ENCODE data around the gene ZMYND10. TPM values are rescaled to one million over a fixed set of nuclear protein-coding genes. Genes with fewer than 3 reads are reported as not detected.

ZMYND10 gene
- total and polyA plus RNA-seq, 9 of the 15 experiments (the other 6 are each of a cell fraction or from before 2014, with no cell fraction given) = 0.20 to 2.8 (median 0.70) TPM

GRCh38 chr3:50298836-50299637 is 46.5 kb downstream of the ZMYND10 start, which contains the start of the genes HYAL3 and NAA80 (continued):
- TF ChIP-seq ATF7 (IDR thresholded peaks at IDR 0.05) = no peak
- peak; percentile 89 to 90 for TF ChIP-seq NRF1 (conservative IDR thresholded peaks at IDR 0.05 in 1 of 2, IDR thresholded peaks at IDR 0.05 in 1 of 2)
- TF ChIP-seq FOXK2 (conservative IDR thresholded peaks at IDR 0.05 in 1 of 2, IDR thresholded peaks at IDR 0.05 in 1 of 2; ENCODE audit: low read depth in 2 of 2) = 0 out of 4 replicates have a peak, but pooled peaks of 1 of the 2 experiments have one; percentile 11
- 0 out of 2 replicates have a peak, but pooled peaks have one; percentile 13 for TF ChIP-seq SPI1 (IDR thresholded peaks at IDR 0.05; ENCODE audit: borderline replicate concordance, low read depth, low read length)
- TF ChIP-seq POLR2AphosphoS5 (IDR thresholded peaks at IDR 0.05; ENCODE audit: control insufficient read depth, insufficient read depth, low read depth, low read length) = 0 out of 2 replicates have a peak, but pooled peaks have one; percentile 15
- peak; percentile 64; the same call in 1 of the 2 replicates for TF ChIP-seq ZBTB12 (CRISPR knock-in tag; IDR thresholded peaks at IDR 0.05)
- TF ChIP-seq ZEB2 (IDR thresholded peaks at IDR 0.05) = no peak
- peak; percentile 52 for TF ChIP-seq C11orf30 (IDR thresholded peaks at IDR 0.05; ENCODE audit: low read depth)
- peak; percentile 25; the same call in 1 of the 2 replicates for TF ChIP-seq SMARCE1 (IDR thresholded peaks at IDR 0.05)
- TF ChIP-seq HNRNPL (IDR thresholded peaks at IDR 0.05; ENCODE audit: low read depth, low read length) = no peak
- TF ChIP-seq JUND (IDR thresholded peaks at IDR 0.05; ENCODE audit: borderline replicate concordance, low read depth, low read length) = no peak; the same call in 1 of the 2 replicates
- TF ChIP-seq JUND (tag; IDR thresholded peaks at IDR 0.05; ENCODE audit: borderline replicate concordance, low read depth, low read length) = no peak
- no peak for TF ChIP-seq THRB (CRISPR knock-in tag; conservative IDR thresholded peaks at IDR 0.05)
- peak; percentile 52 for TF ChIP-seq FIP1L1 (IDR thresholded peaks at IDR 0.05; ENCODE audit: low read depth, low read length, poor library complexity, severe bottlenecking)
- TF ChIP-seq MAZ (CRISPR knock-in tag; conservative IDR thresholded peaks at IDR 0.05 in 1 of 2, IDR thresholded peaks at IDR 0.05 in 1 of 2) = peak in 1 of 2 experiments; percentile 46; a peak in 3 of 4 replicates
- TF ChIP-seq ZKSCAN8 (CRISPR knock-in tag; IDR thresholded peaks at IDR 0.05) = no peak
- peak; percentile 39; the same call in 1 of the 2 replicates for TF ChIP-seq KLF1 (tag; IDR thresholded peaks at IDR 0.05)
- no peak for TF ChIP-seq ZNF707 (CRISPR knock-in tag; conservative IDR thresholded peaks at IDR 0.05)
- TF ChIP-seq ZNF561 (CRISPR knock-in tag; conservative IDR thresholded peaks at IDR 0.05) = no peak
- peak; percentile 69; the same call in 1 of the 2 replicates for TF ChIP-seq EP400 (IDR thresholded peaks at IDR 0.05)
- TF ChIP-seq NKRF (IDR thresholded peaks at IDR 0.05; ENCODE audit: borderline replicate concordance) = peak; percentile 88; the same call in 1 of the 2 replicates
- TF ChIP-seq MYC (IDR thresholded peaks at IDR 0.05; ENCODE audit: low read depth, low read length) = peak; percentile 32; the same call in 1 of the 2 replicates
- TF ChIP-seq MYC (CRISPR knock-in tag; IDR thresholded peaks at IDR 0.05; ENCODE audit: borderline replicate concordance, low read depth) = 0 out of 2 replicates have a peak, but pooled peaks have one; percentile 61
- 0 out of 2 replicates have a peak, but pooled peaks have one; percentile 17 for TF ChIP-seq DPF2 (IDR thresholded peaks at IDR 0.05)

All from K562 (cell line).